Right cardiac atrium (tissue), 5 donors: ENCODE results near the gene MPG. TPM values are rescaled to one million over a fixed set of nuclear protein-coding genes. Genes with fewer than 3 reads are reported as not detected.
A peak's percentile ranks its signal among the peaks of the same experiment; 100 is the strongest.

ENCODE experiments used
- ATAC-seq, 2 donors: fragments of 200-7000 bp; cut with Tn5 transposase; one replicate each; pipeline versions ENCODE4 v1.8.0 to v1.9.1; 2020; ENCODE audit warnings: moderate library complexity in 2 of 2, mild to moderate bottlenecking in 1 of 2
- DNase-seq, 3 donors: peaks; one replicate each; pipeline ENCODE4 v3.0.0-alpha.2; 2020
- H3K27ac ChIP-seq: one replicate; pipeline ENCODE4 v1.5.1; 2013; ENCODE audit warnings: mild to moderate bottlenecking, low read length, control low read depth, moderate library complexity
- H3K27me3 ChIP-seq: one replicate; pipeline ENCODE4 v1.6.1; 2013; ENCODE audit not compliant: control insufficient read depth, insufficient read depth
- H3K4me1 ChIP-seq: one replicate; pipeline ENCODE4 v1.6.1; 2013; ENCODE audit warnings: low read length; ENCODE audit not compliant: control insufficient read depth, insufficient read depth
- H3K4me3 ChIP-seq: one replicate; pipeline ENCODE4 v1.5.1; 2013; ENCODE audit warnings: low read length, control low read depth
- H3K9me3 ChIP-seq: one replicate; pipeline ENCODE4 v1.6.1; 2013; ENCODE audit warnings: low read length; ENCODE audit not compliant: control insufficient read depth
- WGBS: extraction: QIAGEN DNeasy Blood & Tissue Kit; methylation state at CpG from one replicate; pipeline ENCODE4 v1.1.7; 2013; 5-methylcytosine and 5-hydroxymethylcytosine counted together
- intact Hi-C, 4 donors: fragments of 100-400 bp; cut with DNase I; formaldehyde crosslinking; loops; one replicate each; pipeline versions ENCODE4 v1.11.0 to v1.14.0; 2022 to 2023
- polyA plus RNA-seq: library from polyadenylated mRNA; stranded (reverse); fragments of 200-250 nt; gene quantifications from one replicate; pipeline ENCODE4 v1.2.3, GENCODE V29; 2013
- total RNA-seq, 4 donors: library from RNA; stranded (reverse); fragmentation: NEBNext Ultra II Directional; extraction: Animal tissue kit (Norgen Biotek cat#: 25700); gene quantifications; one replicate each; pipeline ENCODE4 v1.2.1, GENCODE V29; 2021
- donor health status: healthy with polysubstance abuse.
- donor health status: DM: no; HTN: yes; CAD: no.
- donor health status: DM: no; HTN: no; CAD: no.
- donor health status: DM: no; HTN: yes; CAD: no; lungs with severe emphysema.
- donor health status: DM: yes; HTN: yes; CAD: no.

MPG gene
- total and polyA plus RNA-seq, 5 donors = 31.8 to 56.8 (median 38.7) TPM

GRCh38 chr16:86483-86952, 8.5 kb downstream of the MPG start:
- no peaks in the 10 kb centered on the region for H3K27me3 ChIP-seq
- no peak overlapping the region for H3K4me3 ChIP-seq
- peak in 1 of 3 donors; percentile 63 for DNase-seq
- no peak for ATAC-seq
- intact Hi-C loops = no loop called here
- no peaks in the 10 kb centered on the region for H3K9me3 ChIP-seq
- H3K27ac ChIP-seq = no peak overlapping the region
- peaks cover 7% of the 10 kb centered on the region for H3K4me1 ChIP-seq
- 88% methylated on average over 23 of the region's 23 CpGs for WGBS

- ATAC-seq (no peak), DNase-seq (peak in 1 of 3 donors; percentile 32)
- Histone ChIP-seq H3K27me3 (no peaks in the 10 kb centered on the region), H3K4me3 (no peak overlapping the region), H3K9me3 (no peaks in the 10 kb centered on the region), H3K27ac (no peak overlapping the region), H3K4me1 (peaks cover 7% of the 10 kb centered on the region)
- 93% methylated on average over 14 of the region's 14 CpGs for WGBS
- intact Hi-C loops = no loop called here
Measured at GRCh38 chr16:88613-89012, 10.6 kb downstream of the MPG start.

GRCh38 chr16:89391-90302, 11.6 kb downstream of the MPG start:
- no peak for ATAC-seq
- Histone ChIP-seq H3K27me3 (no peaks in the 10 kb centered on the region), H3K4me3 (no peak overlapping the region), H3K4me1 (peaks cover under 1% of the 10 kb centered on the region), H3K9me3 (no peaks in the 10 kb centered on the region), H3K27ac (no peak overlapping the region)
- intact Hi-C loops = no loop called here
- WGBS = 90% methylated on average over 30 of the region's 30 CpGs
- peak in 2 of 3 donors; percentile 44 to 52 for DNase-seq

- intact Hi-C loops = no loop called here
- Histone ChIP-seq H3K27me3 (no peaks in the 10 kb centered on the region), H3K27ac (peak overlapping the region; percentile 3), H3K4me3 (no peak overlapping the region), H3K4me1 (no peaks in the 10 kb centered on the region), H3K9me3 (no peaks in the 10 kb centered on the region)
- ATAC-seq (peak; percentile 34 to 63), DNase-seq (peak in 2 of 3 donors; percentile 53 to 63)
- 47% methylated on average over 9 of the region's 9 CpGs for WGBS
Measured at GRCh38 chr16:91484-91883, 13.5 kb downstream of the MPG start.

GRCh38 chr16:92431-93339, 14.7 kb downstream of the MPG start:
- 81% methylated on average over 15 of the region's 15 CpGs for WGBS
- intact Hi-C loops = no loop called here
- ATAC-seq (no peak), DNase-seq (peak in 1 of 3 donors; percentile 44)
- Histone ChIP-seq H3K27ac (no peak overlapping the region), H3K4me3 (no peak overlapping the region), H3K9me3 (no peaks in the 10 kb centered on the region), H3K27me3 (no peaks in the 10 kb centered on the region), H3K4me1 (no peaks in the 10 kb centered on the region)

- H3K27me3 ChIP-seq = no peaks in the 10 kb centered on the region
- intact Hi-C loops = no loop called here
- DNase-seq (no peak), ATAC-seq (no peak)
- H3K4me3 ChIP-seq = no peak overlapping the region
- no peaks in the 10 kb centered on the region for H3K9me3 ChIP-seq
- 88% methylated on average over 5 of the region's 5 CpGs for WGBS
- no peak overlapping the region for H3K27ac ChIP-seq
- no peaks in the 10 kb centered on the region for H3K4me1 ChIP-seq
Measured at GRCh38 chr16:94918-95265, 16.9 kb downstream of the MPG start.

- no peak overlapping the region for H3K4me3 ChIP-seq
- H3K27me3 ChIP-seq = no peaks in the 10 kb centered on the region
- no peak overlapping the region for H3K27ac ChIP-seq
- ATAC-seq (peak; percentile 76 to 77), DNase-seq (peak; percentile 90 to 96 (median 95))
- 8% methylated on average over 11 of the region's 11 CpGs for WGBS
- H3K4me1 ChIP-seq = peaks cover 7% of the 10 kb centered on the region
- intact Hi-C loops = loop anchor here (2.0 kb wide), 2 partner anchors 30 to 32 kb away; no protein-coding TSS in a partner anchor
- H3K9me3 ChIP-seq = no peaks in the 10 kb centered on the region
Measured at GRCh38 chr16:96935-97381, 18.9 kb downstream of the MPG start.

GRCh38 chr16:97822-98221, 19.8 kb downstream of the MPG start:
- no peaks in the 10 kb centered on the region for H3K9me3 ChIP-seq
- WGBS = 93% methylated on average over 8 of the region's 8 CpGs
- no peak for ATAC-seq
- H3K27ac ChIP-seq = no peak overlapping the region
- DNase-seq = peak in 1 of 3 donors; percentile 46
- no peaks in the 10 kb centered on the region for H3K27me3 ChIP-seq
- H3K4me1 ChIP-seq = peaks cover 15% of the 10 kb centered on the region
- intact Hi-C loops = loop anchor here (2.0 kb wide), 2 partner anchors 31 to 33 kb away; no protein-coding TSS in a partner anchor
- no peak overlapping the region for H3K4me3 ChIP-seq

- Histone ChIP-seq H3K9me3 (no peaks in the 10 kb centered on the region), H3K27me3 (no peaks in the 10 kb centered on the region), H3K27ac (no peak overlapping the region), H3K4me1 (peaks cover 16% of the 10 kb centered on the region), H3K4me3 (no peak overlapping the region)
- intact Hi-C loops = no loop called here
- DNase-seq (peak in 1 of 3 donors; percentile 48), ATAC-seq (no peak)
- 81% methylated on average over 5 of the region's 5 CpGs for WGBS
Measured at GRCh38 chr16:100989-101388, 23.0 kb downstream of the MPG start.

- intact Hi-C loops = no loop called here
- no peaks in the 10 kb centered on the region for H3K9me3 ChIP-seq
- 72% methylated on average over 6 of the region's 6 CpGs for WGBS
- no peak overlapping the region for H3K4me3 ChIP-seq
- ATAC-seq (peak in 1 of 2 donors; percentile 2), DNase-seq (peak in 1 of 3 donors; percentile 56)
- peak overlapping the region; percentile 65 for H3K27ac ChIP-seq
- H3K27me3 ChIP-seq = no peaks in the 10 kb centered on the region
- peaks cover 16% of the 10 kb centered on the region for H3K4me1 ChIP-seq
Measured at GRCh38 chr16:101586-101985, 23.6 kb downstream of the MPG start.
